HL-60 (cell line): ENCODE data around the gene DENND4A.

Experiments used
- GABPA ChIP-seq: IDR thresholded peaks from 2 replicates; pipeline ENCODE4 v1.6.1; 2012; ENCODE audit warnings: low read depth
- POLR2AphosphoS5 ChIP-seq: IDR thresholded peaks from 2 replicates; pipeline ENCODE4 v1.6.1; 2012; ENCODE audit warnings: low read depth
- SPI1 ChIP-seq: IDR thresholded peaks from 2 replicates; pipeline ENCODE4 v1.6.1; 2012; ENCODE audit warnings: low read depth, mild to moderate bottlenecking, borderline replicate concordance
- TF ChIP-seq, protein P1 (sequence below): IDR thresholded peaks from one replicate; pipeline ENCODE4 v1.5.1; 2011; ENCODE audit warnings: low read length, control low read depth, inconsistent platforms; ENCODE audit not compliant: insufficient read depth
- TF ChIP-seq, protein P2 (sequence below): IDR thresholded peaks from 2 replicates; pipeline ENCODE4 v1.6.1; 2012; ENCODE audit warnings: low read depth; ENCODE audit not compliant: insufficient replicate concordance

GRCh38 chr15:65730549-65731172 is 61.4 kb downstream of the DENND4A start:
- TF ChIP-seq, protein P1, sequence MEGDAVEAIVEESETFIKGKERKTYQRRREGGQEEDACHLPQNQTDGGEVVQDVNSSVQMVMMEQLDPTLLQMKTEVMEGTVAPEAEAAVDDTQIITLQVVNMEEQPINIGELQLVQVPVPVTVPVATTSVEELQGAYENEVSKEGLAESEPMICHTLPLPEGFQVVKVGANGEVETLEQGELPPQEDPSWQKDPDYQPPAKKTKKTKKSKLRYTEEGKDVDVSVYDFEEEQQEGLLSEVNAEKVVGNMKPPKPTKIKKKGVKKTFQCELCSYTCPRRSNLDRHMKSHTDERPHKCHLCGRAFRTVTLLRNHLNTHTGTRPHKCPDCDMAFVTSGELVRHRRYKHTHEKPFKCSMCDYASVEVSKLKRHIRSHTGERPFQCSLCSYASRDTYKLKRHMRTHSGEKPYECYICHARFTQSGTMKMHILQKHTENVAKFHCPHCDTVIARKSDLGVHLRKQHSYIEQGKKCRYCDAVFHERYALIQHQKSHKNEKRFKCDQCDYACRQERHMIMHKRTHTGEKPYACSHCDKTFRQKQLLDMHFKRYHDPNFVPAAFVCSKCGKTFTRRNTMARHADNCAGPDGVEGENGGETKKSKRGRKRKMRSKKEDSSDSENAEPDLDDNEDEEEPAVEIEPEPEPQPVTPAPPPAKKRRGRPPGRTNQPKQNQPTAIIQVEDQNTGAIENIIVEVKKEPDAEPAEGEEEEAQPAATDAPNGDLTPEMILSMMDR, result no peak
- TF ChIP-seq, protein P2, sequence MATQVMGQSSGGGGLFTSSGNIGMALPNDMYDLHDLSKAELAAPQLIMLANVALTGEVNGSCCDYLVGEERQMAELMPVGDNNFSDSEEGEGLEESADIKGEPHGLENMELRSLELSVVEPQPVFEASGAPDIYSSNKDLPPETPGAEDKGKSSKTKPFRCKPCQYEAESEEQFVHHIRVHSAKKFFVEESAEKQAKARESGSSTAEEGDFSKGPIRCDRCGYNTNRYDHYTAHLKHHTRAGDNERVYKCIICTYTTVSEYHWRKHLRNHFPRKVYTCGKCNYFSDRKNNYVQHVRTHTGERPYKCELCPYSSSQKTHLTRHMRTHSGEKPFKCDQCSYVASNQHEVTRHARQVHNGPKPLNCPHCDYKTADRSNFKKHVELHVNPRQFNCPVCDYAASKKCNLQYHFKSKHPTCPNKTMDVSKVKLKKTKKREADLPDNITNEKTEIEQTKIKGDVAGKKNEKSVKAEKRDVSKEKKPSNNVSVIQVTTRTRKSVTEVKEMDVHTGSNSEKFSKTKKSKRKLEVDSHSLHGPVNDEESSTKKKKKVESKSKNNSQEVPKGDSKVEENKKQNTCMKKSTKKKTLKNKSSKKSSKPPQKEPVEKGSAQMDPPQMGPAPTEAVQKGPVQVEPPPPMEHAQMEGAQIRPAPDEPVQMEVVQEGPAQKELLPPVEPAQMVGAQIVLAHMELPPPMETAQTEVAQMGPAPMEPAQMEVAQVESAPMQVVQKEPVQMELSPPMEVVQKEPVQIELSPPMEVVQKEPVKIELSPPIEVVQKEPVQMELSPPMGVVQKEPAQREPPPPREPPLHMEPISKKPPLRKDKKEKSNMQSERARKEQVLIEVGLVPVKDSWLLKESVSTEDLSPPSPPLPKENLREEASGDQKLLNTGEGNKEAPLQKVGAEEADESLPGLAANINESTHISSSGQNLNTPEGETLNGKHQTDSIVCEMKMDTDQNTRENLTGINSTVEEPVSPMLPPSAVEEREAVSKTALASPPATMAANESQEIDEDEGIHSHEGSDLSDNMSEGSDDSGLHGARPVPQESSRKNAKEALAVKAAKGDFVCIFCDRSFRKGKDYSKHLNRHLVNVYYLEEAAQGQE, result no peak
- TF ChIP-seq POLR2AphosphoS5, result no peak
- TF ChIP-seq GABPA, result no peak
- TF ChIP-seq SPI1, result no peak
